ENCODE results near the gene CCDC92. TPM values are rescaled to one million over a fixed set of nuclear protein-coding genes. Genes with fewer than 3 reads are reported as not detected.

The CCDC92 gene
- total and polyA plus RNA-seq, 2 of the 8 experiments (the other 6 are each of a cell fraction or from before 2014, with no cell fraction given): 0.43 to 0.51 TPM

DNA sequence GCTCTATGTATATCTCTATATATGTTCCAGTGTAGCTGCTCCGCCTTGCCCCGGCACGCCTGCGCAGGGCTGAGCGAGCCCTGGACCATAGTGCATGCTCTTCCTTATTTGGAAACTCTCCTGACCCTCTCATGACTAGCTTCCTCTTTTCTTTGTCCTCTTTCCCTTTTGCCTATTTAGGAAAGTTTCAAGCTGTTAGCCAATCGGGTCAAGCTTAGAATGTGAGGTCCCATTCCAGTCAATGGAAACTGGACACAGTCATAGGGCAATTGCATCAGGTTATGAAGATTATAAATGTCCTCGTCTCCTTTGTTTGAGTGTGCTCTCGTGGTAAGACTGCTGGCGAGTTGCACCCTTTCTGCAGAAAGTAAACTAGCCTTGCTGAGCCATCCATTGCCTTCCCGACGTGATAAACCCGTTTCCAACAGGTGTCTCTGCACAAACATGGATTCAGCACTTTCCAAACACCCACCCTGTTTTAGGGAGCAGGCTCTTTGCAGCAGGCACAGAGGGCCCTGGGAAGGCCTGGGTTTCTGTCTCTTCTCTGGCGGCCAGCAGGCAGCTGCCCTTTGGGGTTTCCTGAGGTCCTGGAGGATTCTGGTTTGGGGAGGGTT, 30.9 kb downstream of the CCDC92 start:
- peak overlapping the region; percentile 23; the same call in 1 of the 2 replicates for H2AFZ ChIP-seq (ENCODE audit: low read length)
- no peak overlapping the region for H3K23ac ChIP-seq (ENCODE audit: insufficient read length)
- H3K23me2 ChIP-seq (ENCODE audit: low read depth, low read length): no peaks in the 10 kb centered on the region
- H3K4me2 ChIP-seq (ENCODE audit: insufficient read depth in 1 of 2, low read depth in 2 of 2, low read length in 2 of 2): no peak overlapping the region
- H2BK5ac ChIP-seq (ENCODE audit: low read depth, low read length): no peak overlapping the region
- no peak overlapping the region for H3K14ac ChIP-seq (ENCODE audit: insufficient read length)
- ChIA-PET CTCF (ENCODE audit: partially characterized antibody) (interaction anchor here (0.9 to 3.5 kb wide), 7 partner anchors 12 to 95 kb away, joined by 3 to 27 read pairs (median 5); no protein-coding TSS in a partner anchor), POLR2A (ENCODE audit: partially characterized antibody) (no interaction called here)
- no peaks in the 10 kb centered on the region for H3K9me3 ChIP-seq (ENCODE audit: insufficient read depth in 2 of 2, low read depth in 1 of 2, low read length in 1 of 2)
- FAIRE-seq (no peak), DNase-seq (ENCODE audit: low read depth in 1 of 2, low spot score in 2 of 2) (no peak)
- no peaks in the 10 kb centered on the region for H3K36me3 ChIP-seq (ENCODE audit: control insufficient read depth in 2 of 4, insufficient read depth in 4 of 4, low read length in 3 of 4)
- no peak overlapping the region for H2AK5ac ChIP-seq (ENCODE audit: low read depth, low read length)
- H3K27ac ChIP-seq (ENCODE audit: low read depth, low read length): no peak overlapping the region
- no peaks in the 10 kb centered on the region for H3K79me1 ChIP-seq (ENCODE audit: low read depth, low read length)
- no peak overlapping the region for H2BK15ac ChIP-seq (ENCODE audit: low read length)
- peaks cover 0 to 9% (median 1%) of the 10 kb centered on the region in 4 experiments; a peak in 3 of 7 replicates for H3K27me3 ChIP-seq (replicated peaks in 1 of 4; ENCODE audit: control insufficient read depth in 3 of 4, extremely low read depth in 1 of 4, insufficient read depth in 3 of 4, low read length in 3 of 4)
- no peaks in the 10 kb centered on the region for H4K20me1 ChIP-seq (replicated peaks in 1 of 2; ENCODE audit: control insufficient read depth in 1 of 2, insufficient read depth in 2 of 2, low read length in 2 of 2)
- no peak overlapping the region for H4K8ac ChIP-seq (ENCODE audit: extremely low read depth, insufficient read depth, low read length)
- H2BK120ac ChIP-seq (replicated peaks; ENCODE audit: low read depth, low read length): no peak overlapping the region
- no peak overlapping the region for H3K4ac ChIP-seq (replicated peaks; ENCODE audit: insufficient read length, low read depth, low read length)
- WGBS, 2 experiments (ENCODE audit: extremely low coverage in 1 of 2, insufficient coverage in 1 of 2, insufficient read length in 1 of 2, insufficient replicate concordance in 2 of 2, low coverage in 1 of 2, low lambda C conversion rate in 2 of 2, missing lambda C conversion rate in 1 of 2): 85% methylated on average over 13 of the region's 13 CpGs; no CpG with 5 or more reads in 1 of the 2 experiments
- no peak overlapping the region for H3K9ac ChIP-seq (replicated peaks in 1 of 4; ENCODE audit: extremely low read depth in 1 of 4, low read depth in 3 of 4, low read length in 3 of 4)
- no peaks in the 10 kb centered on the region for H3K4me1 ChIP-seq (replicated peaks in 1 of 4; ENCODE audit: control insufficient read depth in 3 of 4, insufficient read depth in 4 of 4, low read length in 3 of 4)
- H3K4me3 ChIP-seq (ENCODE audit: extremely low read depth in 1 of 4, insufficient read depth in 2 of 4, low read depth in 3 of 4, low read length in 4 of 4): no peak overlapping the region
- no peak overlapping the region for H2BK20ac ChIP-seq (ENCODE audit: low read length)
- H3K56ac ChIP-seq (replicated peaks; ENCODE audit: insufficient read length, low read depth, low read length): no peak overlapping the region
- H4K91ac ChIP-seq (replicated peaks; ENCODE audit: insufficient read length, low read length): no peak overlapping the region
- no peaks in the 10 kb centered on the region for H3K79me2 ChIP-seq (ENCODE audit: control insufficient read depth in 1 of 2, insufficient read depth in 2 of 2, low read length in 2 of 2)
- H2BK12ac ChIP-seq (ENCODE audit: low read depth, low read length): no peak overlapping the region
- no peak overlapping the region for H4K5ac ChIP-seq (ENCODE audit: insufficient read length, low read depth, low read length)
- no peak overlapping the region for H3K18ac ChIP-seq (ENCODE audit: extremely low read depth, low read length)
- no peak for TF ChIP-seq NANOG (IDR thresholded peaks at IDR 0.05; ENCODE audit: insufficient read depth, low read depth, low read length, poor library complexity, severe bottlenecking)
- no peak for TF ChIP-seq SIX5 (IDR thresholded peaks at IDR 0.05; ENCODE audit: low read depth, low read length)
- no peak for TF ChIP-seq NRF1 (IDR thresholded peaks at IDR 0.05; ENCODE audit: low read depth, low read length)
- TF ChIP-seq, protein P1, sequence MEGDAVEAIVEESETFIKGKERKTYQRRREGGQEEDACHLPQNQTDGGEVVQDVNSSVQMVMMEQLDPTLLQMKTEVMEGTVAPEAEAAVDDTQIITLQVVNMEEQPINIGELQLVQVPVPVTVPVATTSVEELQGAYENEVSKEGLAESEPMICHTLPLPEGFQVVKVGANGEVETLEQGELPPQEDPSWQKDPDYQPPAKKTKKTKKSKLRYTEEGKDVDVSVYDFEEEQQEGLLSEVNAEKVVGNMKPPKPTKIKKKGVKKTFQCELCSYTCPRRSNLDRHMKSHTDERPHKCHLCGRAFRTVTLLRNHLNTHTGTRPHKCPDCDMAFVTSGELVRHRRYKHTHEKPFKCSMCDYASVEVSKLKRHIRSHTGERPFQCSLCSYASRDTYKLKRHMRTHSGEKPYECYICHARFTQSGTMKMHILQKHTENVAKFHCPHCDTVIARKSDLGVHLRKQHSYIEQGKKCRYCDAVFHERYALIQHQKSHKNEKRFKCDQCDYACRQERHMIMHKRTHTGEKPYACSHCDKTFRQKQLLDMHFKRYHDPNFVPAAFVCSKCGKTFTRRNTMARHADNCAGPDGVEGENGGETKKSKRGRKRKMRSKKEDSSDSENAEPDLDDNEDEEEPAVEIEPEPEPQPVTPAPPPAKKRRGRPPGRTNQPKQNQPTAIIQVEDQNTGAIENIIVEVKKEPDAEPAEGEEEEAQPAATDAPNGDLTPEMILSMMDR (IDR thresholded peaks at IDR 0.05; ENCODE audit: control extremely low read depth in 1 of 3, insufficient read depth in 1 of 3, low read depth in 1 of 3, low read length in 3 of 3): no peak
- TF ChIP-seq HDAC6 (IDR thresholded peaks at IDR 0.05; ENCODE audit: low read depth, low read length): no peak
- no peak for TF ChIP-seq SP4 (IDR thresholded peaks at IDR 0.05; ENCODE audit: low read length)
- no peak for TF ChIP-seq MAFK (IDR thresholded peaks at IDR 0.05; ENCODE audit: low read depth, low read length)
- no peak for TF ChIP-seq POU5F1 (IDR thresholded peaks at IDR 0.05; ENCODE audit: low read depth, low read length)
- TF ChIP-seq FOSL1 (IDR thresholded peaks at IDR 0.05; ENCODE audit: insufficient read depth, low read depth, low read length): no peak
- TF ChIP-seq POLR2A (IDR thresholded peaks at IDR 0.05; ENCODE audit: control extremely low read depth in 1 of 2, low read depth in 2 of 2, low read length in 2 of 2): no peak
- no peak for TF ChIP-seq SAP30 (IDR thresholded peaks at IDR 0.05; ENCODE audit: insufficient read depth, insufficient replicate concordance, low read length)
